C4-2B (cell line): ENCODE data around the gene BABAM2.
"Not testable (repeated sequence)": the region's sequence is repeated elsewhere in the genome, so short reads cannot be mapped to it uniquely, and the experiment has no call there.

Experiments
- CTCF ChIP-seq: fragments of 450-650 bp; conservative IDR thresholded peaks from 2 replicates; pipeline ENCODE4 v1.5.1; 2017; ENCODE audit warnings: mild to moderate bottlenecking
- ZFX ChIP-seq: fragments of 450-650 bp; IDR thresholded peaks from 2 replicates; pipeline ENCODE4 v1.6.1; 2017

GRCh38 chr2:28371728-28372127 lies 481.2 kb downstream of the BABAM2 start:
- TF ChIP-seq CTCF, ZFX: not testable (repeated sequence)
